Body of pancreas (tissue), 4 donors: ENCODE results near the gene RBM23.

Experiments
- CTCF ChIP-seq, 7 experiments: fragments of 450-650 bp in 4 of 7; fragments of 200-600 bp in 3 of 7; sonication (generic) in 3 of 7; IDR thresholded peaks; one replicate each; pipeline ENCODE4 v1.5.1; 2016 to 2019; ENCODE audit warnings: antibody characterized with exemption in 7 of 7
- POLR2A ChIP-seq, 3 donors: fragments of 450-650 bp; IDR thresholded peaks; one replicate each; pipeline ENCODE4 v1.6.1; 2016; ENCODE audit warnings: antibody characterized with exemption in 3 of 3, mild to moderate bottlenecking in 2 of 3

- TF ChIP-seq CTCF (IDR thresholded peaks at IDR 0.05) = no peak
- no peak for TF ChIP-seq POLR2A (IDR thresholded peaks at IDR 0.05)
Observed at GRCh38 chr14:22926316-22926715, 7.4 kb upstream of the RBM23 start.
